WTC11 (cell line): Measurements from ENCODE around the gene PLPP3. TPM values are rescaled to one million over a fixed set of nuclear protein-coding genes. Genes with fewer than 3 reads are reported as not detected.

Experiments
- ATAC-seq: fragments of 200-7000 bp; cut with Tn5 transposase; 2 replicates; pipeline ENCODE4 v1.10.0; 2021; ENCODE audit warnings: mild to moderate bottlenecking, moderate library complexity
- CTCF ChIA-PET: fragments of 300-600 bp; sonication (Branson Sonifier 250); formaldehyde crosslinking; loops from one replicate; lab custom pipeline; 2021; ENCODE audit warnings: antibody characterized with exemption; lab: Charles Lee
- POLR2A ChIA-PET: fragments of 350-600 bp; sonication (Branson Sonifier 250); formaldehyde crosslinking; loops from one replicate; lab custom pipeline; 2021; ENCODE audit warnings: antibody characterized with exemption; lab: Charles Lee
- DNase-seq: peaks from one replicate; pipeline ENCODE4 v3.0.0; 2021; ENCODE audit warnings: low spot score
- H3K27ac Mint-ChIP-seq: 2 replicates; pipeline ENCODE4 v1.8.0; 2021; ENCODE audit warnings: mixed read lengths
- H3K27me3 Mint-ChIP-seq: 2 replicates; pipeline ENCODE4 v1.8.0; 2021; ENCODE audit warnings: low read depth, mild to moderate bottlenecking, moderate library complexity, mixed read lengths
- H3K36me3 Mint-ChIP-seq: 2 replicates; pipeline ENCODE4 v1.8.0; 2021; ENCODE audit warnings: mixed read lengths
- H3K4me1 Mint-ChIP-seq: 2 replicates; pipeline ENCODE4 v1.8.0; 2022; ENCODE audit warnings: mixed read lengths
- H3K4me3 Mint-ChIP-seq: 2 replicates; pipeline ENCODE4 v1.8.0; 2021; ENCODE audit warnings: mild to moderate bottlenecking, moderate library complexity, mixed read lengths
- H3K9me3 Mint-ChIP-seq: 2 replicates; pipeline ENCODE4 v1.8.0; 2021; ENCODE audit warnings: mixed read lengths
- CBFB ChIP-seq: sonication (generic); formaldehyde crosslinking; IDR thresholded peaks from 2 replicates; pipeline ENCODE4 v1.8.1; 2022; ENCODE audit warnings: mild to moderate bottlenecking, low read depth, missing genetic modification reagents
- CREB1 ChIP-seq: sonication (generic); formaldehyde crosslinking; IDR thresholded peaks from 2 replicates; pipeline ENCODE4 v1.8.0; 2023; ENCODE audit warnings: mild to moderate bottlenecking, missing genetic modification reagents
- CTCF ChIP-seq: fragments of 200-600 bp; IDR thresholded peaks from 2 replicates; pipeline ENCODE4 v1.8.0; 2022; ENCODE audit warnings: antibody characterized with exemption
- ERG ChIP-seq: fragments of 250-450 bp; sonication (Bioruptor Pico); IDR thresholded peaks from 2 replicates; pipeline ENCODE4 v1.8.0; 2021; ENCODE audit warnings: mild to moderate bottlenecking
- ETV6 ChIP-seq: sonication (generic); formaldehyde crosslinking; IDR thresholded peaks from 2 replicates; pipeline ENCODE4 v1.8.1; 2022; ENCODE audit warnings: mild to moderate bottlenecking, missing genetic modification reagents
- FOXK1 ChIP-seq: sonication (generic); formaldehyde crosslinking; IDR thresholded peaks from 2 replicates; pipeline ENCODE4 v1.8.0; 2022; ENCODE audit warnings: mild to moderate bottlenecking, moderate library complexity, missing genetic modification reagents
- FOXP4 ChIP-seq: sonication (generic); formaldehyde crosslinking; IDR thresholded peaks from 2 replicates; pipeline ENCODE4 v1.8.0; 2022; ENCODE audit warnings: mild to moderate bottlenecking, missing genetic modification reagents
- GABPB1 ChIP-seq: sonication (generic); formaldehyde crosslinking; IDR thresholded peaks from 2 replicates; pipeline ENCODE4 v1.8.1; 2023; ENCODE audit warnings: mild to moderate bottlenecking, missing genetic modification reagents
- IRF1 ChIP-seq: sonication (generic); formaldehyde crosslinking; IDR thresholded peaks from 2 replicates; pipeline ENCODE4 v1.8.0; 2023; ENCODE audit warnings: missing genetic modification reagents
- JUN ChIP-seq: sonication (generic); formaldehyde crosslinking; IDR thresholded peaks from 2 replicates; pipeline ENCODE4 v1.8.0; 2023; ENCODE audit warnings: mild to moderate bottlenecking, missing genetic modification reagents
- MAX ChIP-seq: sonication (generic); formaldehyde crosslinking; IDR thresholded peaks from 2 replicates; pipeline ENCODE4 v1.8.0; 2022; ENCODE audit warnings: mild to moderate bottlenecking, missing genetic modification reagents
- MYBL2 ChIP-seq: sonication (generic); formaldehyde crosslinking; IDR thresholded peaks from 2 replicates; pipeline ENCODE4 v1.8.1; 2023; ENCODE audit warnings: mild to moderate bottlenecking, moderate library complexity, missing genetic modification reagents
- NFE2L1 ChIP-seq: sonication (generic); formaldehyde crosslinking; IDR thresholded peaks from 2 replicates; pipeline ENCODE4 v1.8.1; 2023; ENCODE audit warnings: missing genetic modification reagents
- NR2C2 ChIP-seq: sonication (generic); formaldehyde crosslinking; IDR thresholded peaks from 2 replicates; pipeline ENCODE4 v1.8.0; 2022; ENCODE audit warnings: mild to moderate bottlenecking, missing genetic modification reagents
- OVOL2 ChIP-seq: fragments of 250-450 bp; sonication (Bioruptor Pico); IDR thresholded peaks from 2 replicates; pipeline ENCODE4 v1.9.0; 2021; ENCODE audit warnings: mild to moderate bottlenecking, borderline replicate concordance
- SOX15 ChIP-seq: fragments of 250-450 bp; sonication (Bioruptor Pico); IDR thresholded peaks from 2 replicates; pipeline ENCODE4 v1.9.0; 2021; ENCODE audit warnings: mild to moderate bottlenecking
- SP1 ChIP-seq: sonication (generic); formaldehyde crosslinking; conservative IDR thresholded peaks from 2 replicates; pipeline ENCODE4 v1.8.1; 2022; ENCODE audit warnings: missing genetic modification reagents
- STAT6 ChIP-seq: sonication (generic); formaldehyde crosslinking; conservative IDR thresholded peaks from 2 replicates; pipeline ENCODE4 v1.8.1; 2023; ENCODE audit warnings: mild to moderate bottlenecking, low read depth, missing genetic modification reagents, moderate library complexity
- USF1 ChIP-seq: sonication (generic); formaldehyde crosslinking; IDR thresholded peaks from 2 replicates; pipeline ENCODE4 v1.8.0; 2022; ENCODE audit warnings: mild to moderate bottlenecking, missing genetic modification reagents
- USF2 ChIP-seq: sonication (generic); formaldehyde crosslinking; IDR thresholded peaks from 2 replicates; pipeline ENCODE4 v1.8.1; 2023; ENCODE audit warnings: mild to moderate bottlenecking, missing genetic modification reagents, moderate library complexity
- ZNF121 ChIP-seq: sonication (generic); formaldehyde crosslinking; IDR thresholded peaks from 2 replicates; pipeline ENCODE4 v1.8.0; 2023; ENCODE audit warnings: missing genetic modification reagents
- ZNF281 ChIP-seq: sonication (generic); formaldehyde crosslinking; IDR thresholded peaks from 2 replicates; pipeline ENCODE4 v1.8.0; 2023; ENCODE audit warnings: mild to moderate bottlenecking, missing genetic modification reagents
- total RNA-seq: library from RNA; stranded (reverse); gene quantifications from 3 replicates; pipeline ENCODE4 v1.2.3, GENCODE V29; 2021

The PLPP3 gene
- total RNA-seq, 1 experiment from 2014 or later = 31.0 TPM

GRCh38 chr1:56535362-56535761 is 44.0 kb downstream of the PLPP3 start:
- Mint-ChIP-seq H3K4me3 (peak overlapping the region; percentile 3; the same call in 1 of the 2 replicates), H3K27ac (peak overlapping the region; percentile 99), H3K9me3 (no peaks in the 10 kb centered on the region), H3K4me1 (no peaks in the 10 kb centered on the region; the same call in 1 of the 2 replicates), H3K36me3 (peaks cover 12% of the 10 kb centered on the region), H3K27me3 (no peaks in the 10 kb centered on the region)
- ATAC-seq = peak; percentile 87
- CTCF ChIA-PET = interaction anchor here (0.6 to 2.1 kb wide), 9 partner anchors 9 to 98 kb away, joined by 3 to 16 read pairs (median 3); partner anchors contain the start of gene PLPP3
- peak; percentile 24 for DNase-seq
- TF ChIP-seq IRF1 (CRISPR knock-in tag) = no peak
- TF ChIP-seq GABPB1 = no peak
- TF ChIP-seq OVOL2 (CRISPR knock-in tag) = no peak
- TF ChIP-seq CTCF = no peak
- no peak for TF ChIP-seq NR2C2 (CRISPR knock-in tag)
- peak; percentile 78; the same call in 1 of the 2 replicates for TF ChIP-seq FOXP4 (CRISPR knock-in tag)
- no peak for TF ChIP-seq ZNF121 (CRISPR knock-in tag)
- TF ChIP-seq STAT6 (CRISPR knock-in tag) = no peak
- TF ChIP-seq MAX = peak; percentile 57; the same call in 1 of the 2 replicates
- TF ChIP-seq USF2 (CRISPR knock-in tag) = peak; percentile 68
- peak; percentile 50; the same call in 1 of the 2 replicates for TF ChIP-seq SP1 (CRISPR knock-in tag)
- TF ChIP-seq ZNF281 (CRISPR knock-in tag) = no peak
- TF ChIP-seq FOXK1 = peak; percentile 48; the same call in 1 of the 2 replicates
- TF ChIP-seq NFE2L1 (CRISPR knock-in tag) = peak; percentile 55; the same call in 1 of the 2 replicates
- TF ChIP-seq MYBL2 (CRISPR knock-in tag) = 0 out of 2 replicates have a peak, but pooled peaks have one; percentile 25
- peak; percentile 71; the same call in 1 of the 2 replicates for TF ChIP-seq USF1
- TF ChIP-seq CREB1 (CRISPR knock-in tag) = no peak
- TF ChIP-seq ERG = 0 out of 2 replicates have a peak, but pooled peaks have one; percentile 36
- TF ChIP-seq JUN = no peak
- TF ChIP-seq ETV6 = 0 out of 2 replicates have a peak, but pooled peaks have one; percentile 53
- no peak for TF ChIP-seq CBFB
- no peak for TF ChIP-seq SOX15 (CRISPR knock-in tag)
- POLR2A ChIA-PET = interaction anchor here (0.6 to 2.5 kb wide), 6 partner anchors 11 to 44 kb away, joined by 3 to 12 read pairs (median 8); partner anchors contain the start of gene PLPP3
